Esophagus squamous epithelium (tissue), 5 donors: Measurements from ENCODE around the gene RARB. TPM values are rescaled to one million over a fixed set of nuclear protein-coding genes. Genes with fewer than 3 reads are reported as not detected.

Source experiments
- DNase-seq: peaks from one replicate; lab custom pipeline; 2025; lab: John Stamatoyannopoulos, UW
- H3K27ac ChIP-seq, 4 donors: fragments of 200-600 bp; sonication (generic); one replicate each; pipeline ENCODE4 v1.5.1; 2016 to 2019; ENCODE audit warnings: mild to moderate bottlenecking in 1 of 4
- H3K27me3 ChIP-seq, 4 donors: fragments of 200-600 bp; sonication (generic); 1 replicate in 3 of 4; 2 replicates in 1 of 4; pipeline versions ENCODE4 v1.5.1 to v1.6.0; 2017 to 2021; ENCODE audit warnings: antibody characterized with exemption in 1 of 4
- H3K36me3 ChIP-seq, 3 donors: fragments of 200-600 bp; sonication (generic); one replicate each; pipeline ENCODE4 v1.5.1; 2016 to 2019
- H3K4me1 ChIP-seq, 3 donors: fragments of 200-600 bp; sonication (generic); one replicate each; pipeline ENCODE4 v1.5.1; 2017 to 2019
- H3K4me3 ChIP-seq, 4 donors: fragments of 200-600 bp; sonication (generic); 1 replicate in 3 of 4; 2 replicates in 1 of 4; pipeline ENCODE4 v1.5.1; 2016 to 2019; ENCODE audit warnings: mild to moderate bottlenecking in 2 of 4, moderate library complexity in 1 of 4
- H3K9me3 ChIP-seq, 3 donors: fragments of 200-600 bp; sonication (generic); one replicate each; pipeline ENCODE4 v1.5.1; 2016 to 2019
- CTCF ChIP-seq, 6 experiments: fragments of 450-650 bp in 4 of 6; fragments of 200-600 bp in 2 of 6; sonication (generic) in 2 of 6; IDR thresholded peaks; one replicate each; pipeline ENCODE4 v1.5.1; 2016 to 2019; ENCODE audit warnings: antibody characterized with exemption in 6 of 6, mild to moderate bottlenecking in 4 of 6, moderate library complexity in 4 of 6
- POLR2A ChIP-seq, 4 donors: fragments of 450-650 bp; IDR thresholded peaks; one replicate each; pipeline ENCODE4 v1.6.1; 2017; ENCODE audit warnings: antibody characterized with exemption in 4 of 4, mild to moderate bottlenecking in 4 of 4, moderate library complexity in 3 of 4
- WGBS, 2 donors: methylation state at CpG; one replicate each; pipeline ENCODE4 v1.1.5; 2018; 5-methylcytosine and 5-hydroxymethylcytosine counted together
- intact Hi-C: fragments of 100-400 bp; cut with DNase I; formaldehyde crosslinking; loops from one replicate; pipeline ENCODE4 v1.15.0; 2022
- total RNA-seq, 4 donors: library from RNA; depleted of rRNA; stranded (reverse); fragments of >200 nt; gene quantifications; one replicate each; pipeline ENCODE4 v1.1.0, GENCODE V29; 2016
- donor health status: DM: yes; HTN: yes; CAD: no.

Gene RARB
- total RNA-seq, 4 donors from 2014 or later: 1.9 to 9.0 (median 3.5) TPM

- intact Hi-C loops: no loop called here
- no peak for DNase-seq
- Histone ChIP-seq H3K4me3 (peak overlapping the region in 1 of 4 donors; percentile 21), H3K4me1 (peaks cover 9 to 57% (median 32%) of the 10 kb centered on the region in 3 donors), H3K9me3 (no peaks in the 10 kb centered on the region), H3K27ac (peak overlapping the region; percentile 21 to 85 (median 72)), H3K36me3 (no peaks in the 10 kb centered on the region), H3K27me3 (no peaks in the 10 kb centered on the region)
- TF ChIP-seq CTCF (IDR thresholded peaks at IDR 0.05): no peak
- TF ChIP-seq POLR2A (IDR thresholded peaks at IDR 0.05): no peak
- 50 to 66% methylated on average over 5 to 7 of the region's 8 CpGs for WGBS, 2 donors
Observed at GRCh38 chr3:25455441-25456132, 27.5 kb downstream of the RARB start.

- TF ChIP-seq CTCF (IDR thresholded peaks at IDR 0.05) (no peak), POLR2A (IDR thresholded peaks at IDR 0.05) (no peak)
- H3K4me3 ChIP-seq: no peak overlapping the region
- H3K9me3 ChIP-seq: no peaks in the 10 kb centered on the region
- 49 to 52% methylated on average over 7 of the region's 7 CpGs for WGBS, 2 donors
- no peaks in the 10 kb centered on the region for H3K36me3 ChIP-seq
- no peak for DNase-seq
- intact Hi-C loops: no loop called here
- H3K4me1 ChIP-seq: peaks cover 9 to 64% (median 32%) of the 10 kb centered on the region in 3 donors
- H3K27ac ChIP-seq: peak overlapping the region in 3 of 4 donors; percentile 36 to 85 (median 62)
- no peaks in the 10 kb centered on the region for H3K27me3 ChIP-seq
Observed at GRCh38 chr3:25456723-25457670, 28.9 kb downstream of the RARB start.

- intact Hi-C loops: no loop called here
- no peak for DNase-seq
- TF ChIP-seq CTCF (IDR thresholded peaks at IDR 0.05): no peak
- TF ChIP-seq POLR2A (IDR thresholded peaks at IDR 0.05): no peak
- peaks cover 9 to 72% (median 39%) of the 10 kb centered on the region in 3 donors for H3K4me1 ChIP-seq
- H3K9me3 ChIP-seq: no peaks in the 10 kb centered on the region
- no peak overlapping the region for H3K4me3 ChIP-seq
- peak overlapping the region in 3 of 4 donors; percentile 62 to 85 (median 78) for H3K27ac ChIP-seq
- 56 to 61% methylated on average over 5 to 7 of the region's 7 CpGs for WGBS, 2 donors
- no peaks in the 10 kb centered on the region for H3K36me3 ChIP-seq
- H3K27me3 ChIP-seq: no peaks in the 10 kb centered on the region
Observed at GRCh38 chr3:25457671-25458419, 29.8 kb downstream of the RARB start.

GRCh38 chr3:25458420-25458814, 30.4 kb downstream of the RARB start:
- Histone ChIP-seq H3K36me3 (no peaks in the 10 kb centered on the region), H3K27ac (peak overlapping the region in 3 of 4 donors; percentile 62 to 85 (median 78)), H3K4me1 (peaks cover 9 to 78% (median 38%) of the 10 kb centered on the region in 3 donors), H3K9me3 (no peaks in the 10 kb centered on the region), H3K27me3 (no peaks in the 10 kb centered on the region), H3K4me3 (no peak overlapping the region)
- WGBS, 2 donors: 35 to 63% methylated on average over 2 of the region's 2 CpGs
- intact Hi-C loops: no loop called here
- TF ChIP-seq CTCF (IDR thresholded peaks at IDR 0.05) (no peak), POLR2A (IDR thresholded peaks at IDR 0.05) (no peak)
- DNase-seq: no peak
